GM23338 (cell line): ENCODE data around the gene PLCL1. TPM values are rescaled to one million over a fixed set of nuclear protein-coding genes. Genes with fewer than 3 reads are reported as not detected.

Source experiments
- ATAC-seq: fragments of 200-7000 bp; cut with Tn5 transposase; 3 replicates; pipeline ENCODE4 v1.9.1; 2020
- DNase-seq: peaks from one replicate; pipeline ENCODE4 v3.0.0-alpha.2; 2015; ENCODE audit warnings: low spot score
- H2AFZ ChIP-seq: fragments of 200-600 bp; sonication (generic); 2 replicates; pipeline ENCODE4 v1.8.0; 2016; ENCODE audit warnings: antibody characterized with exemption, mild to moderate bottlenecking, moderate library complexity
- H3F3A ChIP-seq: fragments of 200-600 bp; sonication (generic); replicated peaks from 2 replicates; pipeline ENCODE4 v1.8.0; 2017; ENCODE audit warnings: antibody characterized with exemption, mixed run types, low read depth
- H3K27ac ChIP-seq: fragments of 200-600 bp; sonication (generic); 2 replicates; pipeline ENCODE4 v1.6.1; 2016; ENCODE audit warnings: low read depth
- H3K27me3 ChIP-seq: fragments of 200-600 bp; sonication (generic); 2 replicates; pipeline ENCODE4 v1.8.0; 2016; ENCODE audit warnings: mild to moderate bottlenecking, mixed run types, moderate library complexity; ENCODE audit not compliant: insufficient read depth
- H3K36me3 ChIP-seq: fragments of 200-600 bp; sonication (generic); 2 replicates; pipeline ENCODE4 v1.8.0; 2016; ENCODE audit warnings: mild to moderate bottlenecking; ENCODE audit not compliant: insufficient read depth
- H3K4me1 ChIP-seq: fragments of 200-600 bp; sonication (generic); 2 replicates; pipeline ENCODE4 v1.8.0; 2016; ENCODE audit warnings: mild to moderate bottlenecking, moderate library complexity; ENCODE audit not compliant: insufficient read depth
- H3K4me2 ChIP-seq: fragments of 200-600 bp; sonication (generic); 2 replicates; pipeline ENCODE4 v1.7.1; 2017; ENCODE audit warnings: mixed run types
- H3K4me3 ChIP-seq: fragments of 200-600 bp; sonication (generic); 2 replicates; pipeline ENCODE4 v1.6.1; 2016; ENCODE audit warnings: mixed run types
- H3K79me2 ChIP-seq: fragments of 200-600 bp; sonication (generic); replicated peaks from 2 replicates; pipeline ENCODE4 v1.8.0; 2017; ENCODE audit warnings: mild to moderate bottlenecking; ENCODE audit not compliant: insufficient read depth
- H3K9me2 ChIP-seq: fragments of 200-600 bp; sonication (generic); 2 replicates; pipeline ENCODE4 v1.8.0; 2017; ENCODE audit not compliant: insufficient read depth
- H4K20me1 ChIP-seq: fragments of 200-600 bp; sonication (generic); replicated peaks from 2 replicates; pipeline ENCODE4 v1.8.0; 2017; ENCODE audit warnings: mild to moderate bottlenecking; ENCODE audit not compliant: insufficient read depth
- H3K27ac Mint-ChIP-seq: 2 replicates; pipeline ENCODE4 v1.8.0; 2020; ENCODE audit warnings: inconsistent platforms, mild to moderate bottlenecking, moderate library complexity, mixed read lengths
- H3K27me3 Mint-ChIP-seq: 3 replicates; pipeline ENCODE4 v1.8.0; 2022; ENCODE audit warnings: low read depth, mild to moderate bottlenecking, moderate library complexity, mixed read lengths, inconsistent platforms; ENCODE audit not compliant: insufficient read depth, poor library complexity
- H3K36me3 Mint-ChIP-seq: 3 replicates; pipeline ENCODE4 v1.8.0; 2021; ENCODE audit warnings: low read depth, mild to moderate bottlenecking, inconsistent platforms, moderate library complexity, mixed read lengths
- H3K4me1 Mint-ChIP-seq: 3 replicates; pipeline ENCODE4 v1.8.0; 2020; ENCODE audit warnings: mild to moderate bottlenecking, inconsistent platforms, mixed read lengths
- H3K4me3 Mint-ChIP-seq: 3 replicates; pipeline ENCODE4 v1.8.0; 2021; ENCODE audit warnings: moderate library complexity, mild to moderate bottlenecking, inconsistent platforms, mixed read lengths
- H3K9me3 Mint-ChIP-seq: 3 replicates; pipeline ENCODE4 v1.8.0; 2020; ENCODE audit warnings: moderate library complexity, mild to moderate bottlenecking, inconsistent platforms, mixed read lengths
- CREB1 ChIP-seq: fragments of 250-450 bp; sonication (Bioruptor Pico); IDR thresholded peaks from 2 replicates; pipeline ENCODE4 v1.5.0; 2020; ENCODE audit warnings: low read depth, mild to moderate bottlenecking, moderate library complexity
- ETS1 ChIP-seq: IDR thresholded peaks from 2 replicates; pipeline ENCODE4 v1.6.1; 2016; ENCODE audit warnings: antibody characterized with exemption
- EZH2 ChIP-seq: fragments of 200-600 bp; sonication (generic); IDR thresholded peaks from one replicate; pipeline ENCODE4 v1.8.0; 2017; ENCODE audit warnings: antibody characterized with exemption, mild to moderate bottlenecking, low read depth; ENCODE audit not compliant: unreplicated experiment
- EZH2phosphoT487 ChIP-seq: fragments of 200-600 bp; sonication (generic); IDR thresholded peaks from one replicate; pipeline ENCODE4 v1.8.1; 2018; ENCODE audit warnings: antibody characterized with exemption; ENCODE audit not compliant: unreplicated experiment
- POLR2AphosphoS5 ChIP-seq: IDR thresholded peaks from 2 replicates; pipeline ENCODE4 v1.6.1; 2016; ENCODE audit warnings: antibody characterized with exemption, low read depth
- STAT1 ChIP-seq: IDR thresholded peaks from one replicate; pipeline ENCODE4 v1.6.1; 2016; ENCODE audit warnings: antibody characterized with exemption; ENCODE audit not compliant: unreplicated experiment
- ZNF331 ChIP-seq: fragments of 250-450 bp; sonication (Bioruptor Pico); IDR thresholded peaks from 2 replicates; pipeline ENCODE4 v1.5.0; 2020; ENCODE audit warnings: low read depth, mild to moderate bottlenecking, moderate library complexity
- ZNF462 ChIP-seq: fragments of 250-450 bp; sonication (Bioruptor Pico); IDR thresholded peaks from 2 replicates; pipeline ENCODE4 v1.5.0; 2020; ENCODE audit warnings: mild to moderate bottlenecking, moderate library complexity
- polyA plus RNA-seq: library from polyadenylated mRNA; unstranded; fragments of >200 nt; fragmentation: Nextera tagmentation; extraction: Ambion mirVana; gene quantifications from 2 replicates; pipeline ENCODE4 v1.2.1, GENCODE V29; 2016
- total RNA-seq: library from RNA; depleted of rRNA; stranded (reverse); fragments of >200 nt; shearing (Covaris generic); gene quantifications from 2 replicates; pipeline ENCODE4 v1.2.3, GENCODE V29; 2014

The PLCL1 gene
- total and polyA plus RNA-seq, 2 experiments from 2014 or later: not detected

- no peak for TF ChIP-seq ZNF462 (CRISPR knock-in tag)
- TF ChIP-seq EZH2phosphoT487: no peak
- no peak for TF ChIP-seq STAT1
Measured at GRCh38 chr2:198144660-198145059, 340.3 kb downstream of the PLCL1 start (continued).

DNA sequence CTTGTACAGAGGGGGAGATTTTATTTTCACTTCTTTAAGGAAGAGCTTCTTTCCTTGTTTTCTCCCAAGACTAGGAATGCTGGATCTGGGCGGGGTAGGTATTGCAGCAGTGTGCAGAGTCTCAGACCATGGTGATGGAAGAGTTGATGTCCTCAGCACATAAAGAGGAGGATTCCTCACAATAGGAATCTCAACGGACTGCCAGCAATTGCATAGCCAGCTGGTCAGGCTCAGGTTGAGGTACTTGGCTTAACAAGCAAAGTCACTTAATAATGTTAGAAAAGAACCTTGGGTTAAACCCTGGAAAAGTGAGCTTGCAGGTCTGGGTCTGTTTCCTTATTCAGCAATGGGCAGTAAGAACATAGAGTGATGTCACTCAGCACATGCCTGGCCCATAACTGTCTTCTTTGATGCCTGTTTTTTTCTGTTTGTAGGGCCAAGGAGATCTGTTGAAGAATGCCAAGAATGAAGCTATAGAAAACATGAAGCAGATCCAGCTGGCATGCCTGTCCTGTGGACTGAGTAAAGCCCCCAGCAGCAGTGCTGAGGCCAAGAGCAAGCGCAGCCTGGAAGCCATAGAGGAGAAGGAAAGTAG lies 342.1 kb downstream of the PLCL1 start:
- no peak overlapping the region for H3K4me3 Mint-ChIP-seq
- no peaks in the 10 kb centered on the region for H3K36me3 Mint-ChIP-seq
- H2AFZ ChIP-seq: peak overlapping the region; percentile 53; the same call in 1 of the 2 replicates
- ATAC-seq: no peak
- peaks cover 2% of the 10 kb centered on the region for H3K27me3 Mint-ChIP-seq
- DNase-seq: peak; percentile 4
- no peaks in the 10 kb centered on the region for H3K79me2 ChIP-seq
- no peak overlapping the region for H3K27ac ChIP-seq
- H3K27me3 ChIP-seq: no peaks in the 10 kb centered on the region
- H3K9me3 Mint-ChIP-seq: 0 out of 3 replicates have a peak, but pooled peaks cover 1% of the 10 kb centered on the region
- no peaks in the 10 kb centered on the region for H3K4me1 Mint-ChIP-seq
- no peaks in the 10 kb centered on the region for H3F3A ChIP-seq
- no peaks in the 10 kb centered on the region for H3K9me2 ChIP-seq
- H3K4me1 ChIP-seq: no peaks in the 10 kb centered on the region
- H4K20me1 ChIP-seq: no peaks in the 10 kb centered on the region
- H3K36me3 ChIP-seq: no peaks in the 10 kb centered on the region
- H3K27ac Mint-ChIP-seq: no peak overlapping the region
- H3K4me3 ChIP-seq: no peak overlapping the region
- H3K4me2 ChIP-seq: no peak overlapping the region
- no peak for TF ChIP-seq POLR2AphosphoS5
- no peak for TF ChIP-seq EZH2phosphoT487
- no peak for TF ChIP-seq ETS1
- TF ChIP-seq EZH2: no peak
- TF ChIP-seq ZNF462 (CRISPR knock-in tag): no peak
- TF ChIP-seq STAT1: no peak
- TF ChIP-seq CREB1: no peak
- no peak for TF ChIP-seq ZNF331 (CRISPR knock-in tag)
